Measurements from ENCODE around the gene DNLZ. TPM values are rescaled to one million over a fixed set of nuclear protein-coding genes. Genes with fewer than 3 reads are reported as not detected.

DNLZ gene
- total RNA-seq, 3 donors from 2014 or later: 9.3 to 17.1 (median 10.8) TPM

- Histone ChIP-seq H3K36me3 (ENCODE audit: low read depth) (no peaks in the 10 kb centered on the region), H3K4me3 (no peak overlapping the region), H3K9me3 (no peaks in the 10 kb centered on the region), H3K4me1 (ENCODE audit: low read depth) (peaks cover 5% of the 10 kb centered on the region)
- no peak for TF ChIP-seq CTCF (IDR thresholded peaks at IDR 0.05)
- intact Hi-C loops (cut with DNase I, micrococcal nuclease): loop anchor here in 1 of 2 donors (5.0 kb wide), 1 partner anchor 139 kb away; no protein-coding TSS in a partner anchor
- no peak for ATAC-seq
- DNase-seq: no peak
Observed at GRCh38 chr9:136328622-136329041, 34.9 kb downstream of the DNLZ start.

GRCh38 chr9:136328011-136328621 is 35.4 kb downstream of the DNLZ start:
- Histone ChIP-seq H3K9me3 (no peaks in the 10 kb centered on the region), H3K4me3 (no peak overlapping the region), H3K4me1 (ENCODE audit: low read depth) (peaks cover 5% of the 10 kb centered on the region), H3K36me3 (ENCODE audit: low read depth) (no peaks in the 10 kb centered on the region)
- intact Hi-C loops (cut with DNase I, micrococcal nuclease): loop anchor here in 1 of 2 donors (5.0 kb wide), 1 partner anchor 139 kb away; no protein-coding TSS in a partner anchor
- DNase-seq (no peak), ATAC-seq (no peak)
- TF ChIP-seq CTCF (IDR thresholded peaks at IDR 0.05): no peak

GRCh38 chr9:136327304-136327974 is 36.1 kb downstream of the DNLZ start, which contains the start of gene GPSM1:
TSS of gene GPSM1 (plus strand) at chr9:136327539. CDS start at chr9:136327696, 157 bp downstream.
- ATAC-seq: peak; percentile 33
- no peak for TF ChIP-seq CTCF (IDR thresholded peaks at IDR 0.05)
- Histone ChIP-seq H3K4me1 (ENCODE audit: low read depth) (peaks cover 5% of the 10 kb centered on the region), H3K4me3 (no peak within 1 kb of the TSS), H3K36me3 (ENCODE audit: low read depth) (no peaks in the 10 kb centered on the region), H3K9me3 (no peaks in the 10 kb centered on the region)
- intact Hi-C loops (cut with DNase I, micrococcal nuclease): loop anchor here in 1 of 2 donors (5.0 kb wide), 1 partner anchor 140 kb away; no protein-coding TSS in a partner anchor
- DNase-seq: no peak

- no peak for TF ChIP-seq CTCF (IDR thresholded peaks at IDR 0.05)
- no peak for ATAC-seq
- intact Hi-C loops (cut with DNase I, micrococcal nuclease): loop anchor here in 1 of 2 donors (5.0 kb wide), 1 partner anchor 140 kb away; no protein-coding TSS in a partner anchor
Observed at GRCh38 chr9:136326761-136327303, 36.7 kb downstream of the DNLZ start.

GRCh38 chr9:136326061-136326760 is 37.3 kb downstream of the DNLZ start:
- Histone ChIP-seq H3K4me3 (no peak overlapping the region), H3K4me1 (ENCODE audit: low read depth) (peaks cover 5% of the 10 kb centered on the region), H3K36me3 (ENCODE audit: low read depth) (no peaks in the 10 kb centered on the region), H3K9me3 (no peaks in the 10 kb centered on the region)
- DNase-seq (no peak), ATAC-seq (no peak)
- no peak for TF ChIP-seq CTCF (IDR thresholded peaks at IDR 0.05)
- intact Hi-C loops (cut with DNase I, micrococcal nuclease): loop anchor here in 1 of 2 donors (5.0 kb wide), 1 partner anchor 141 kb away; no protein-coding TSS in a partner anchor

More at GRCh38 chr9:136326761-136327303, 36.7 kb downstream of the DNLZ start:
- no peaks in the 10 kb centered on the region for H3K36me3 ChIP-seq (ENCODE audit: low read depth)
- no peak overlapping the region for H3K4me3 ChIP-seq
- H3K9me3 ChIP-seq: no peaks in the 10 kb centered on the region
- H3K4me1 ChIP-seq (ENCODE audit: low read depth): peaks cover 5% of the 10 kb centered on the region
- no peak for DNase-seq
